Measurements from ENCODE around the gene CCDC86.

CCDC86 gene

GRCh38 chr11:60895687-60896086, 53.8 kb downstream of the CCDC86 start:
- H2BK5ac ChIP-seq (ENCODE audit: low read depth, low read length, poor library complexity, severe bottlenecking), result no peak overlapping the region
- no peak overlapping the region for H3K4me3 ChIP-seq (ENCODE audit: insufficient read depth in 1 of 2, low read depth in 1 of 2, low read length in 2 of 2)
- no peak overlapping the region for H3K14ac ChIP-seq (ENCODE audit: low read length in 2 of 2)
- H2BK15ac ChIP-seq (ENCODE audit: low read depth, poor library complexity, severe bottlenecking), result no peak overlapping the region
- no peak for DNase-seq
- peaks cover 2% of the 10 kb centered on the region for H3K4me1 ChIP-seq (ENCODE audit: control insufficient read depth, insufficient read depth, low read depth, low read length)
- H2BK120ac ChIP-seq (ENCODE audit: low read depth, low read length), result no peak overlapping the region
- peaks cover 42 to 94% of the 10 kb centered on the region in 2 experiments for H3K36me3 ChIP-seq (ENCODE audit: control insufficient read depth in 1 of 2, insufficient read depth in 2 of 2, low read depth in 1 of 2, low read length in 2 of 2)
- no peak overlapping the region for H2AFZ ChIP-seq (ENCODE audit: low read depth, low read length)
- H2AK5ac ChIP-seq (ENCODE audit: low read length, severe bottlenecking), result no peak overlapping the region
- H3K4ac ChIP-seq (ENCODE audit: low read depth in 1 of 2, low read length in 2 of 2), result no peak overlapping the region
- H3K9ac ChIP-seq (ENCODE audit: low read length), result no peak overlapping the region
- no peak overlapping the region for H4K91ac ChIP-seq (ENCODE audit: low read length)
- no peak overlapping the region for H3K23ac ChIP-seq (ENCODE audit: low read length in 2 of 2)
- H3K9me3 ChIP-seq (ENCODE audit: control insufficient read depth, low read length), result no peaks in the 10 kb centered on the region
- no peak overlapping the region for H3K18ac ChIP-seq (ENCODE audit: low read depth in 1 of 2, low read length in 2 of 2)
- H3K27me3 ChIP-seq (ENCODE audit: control insufficient read depth in 1 of 2, insufficient read depth in 1 of 2, low read length in 2 of 2), result no peaks in the 10 kb centered on the region
- peaks cover 24% of the 10 kb centered on the region for H3K79me1 ChIP-seq (replicated peaks; ENCODE audit: low read length, poor library complexity, severe bottlenecking)
- H2BK12ac ChIP-seq (ENCODE audit: low read length in 2 of 2), result no peak overlapping the region
- H3K27ac ChIP-seq (ENCODE audit: low read length, poor library complexity, severe bottlenecking), result no peak overlapping the region
- WGBS, result 100% methylated on average over 1 of the region's 5 CpGs
- H3K4me2 ChIP-seq (ENCODE audit: low read length, poor library complexity, severe bottlenecking), result no peak overlapping the region
- no peak overlapping the region for H4K8ac ChIP-seq (ENCODE audit: low read length)

GRCh38 chr11:60897496-60897895, 55.6 kb downstream of the CCDC86 start:
- H2BK15ac ChIP-seq (ENCODE audit: low read depth, poor library complexity, severe bottlenecking), result no peak overlapping the region
- H3K4me3 ChIP-seq (ENCODE audit: insufficient read depth in 1 of 2, low read depth in 1 of 2, low read length in 2 of 2), result no peak overlapping the region
- H3K9ac ChIP-seq (ENCODE audit: low read length), result no peak overlapping the region
- WGBS, result 94% methylated on average over 4 of the region's 4 CpGs
- H3K4ac ChIP-seq (ENCODE audit: low read depth in 1 of 2, low read length in 2 of 2), result no peak overlapping the region
- H3K18ac ChIP-seq (ENCODE audit: low read depth in 1 of 2, low read length in 2 of 2), result no peak overlapping the region
- H2BK120ac ChIP-seq (ENCODE audit: low read depth, low read length), result no peak overlapping the region
- peaks cover 30% of the 10 kb centered on the region for H3K79me1 ChIP-seq (replicated peaks; ENCODE audit: low read length, poor library complexity, severe bottlenecking)
- H3K27me3 ChIP-seq (ENCODE audit: control insufficient read depth in 1 of 2, insufficient read depth in 1 of 2, low read length in 2 of 2), result no peaks in the 10 kb centered on the region
- H4K8ac ChIP-seq (ENCODE audit: low read length), result no peak overlapping the region
- no peak overlapping the region for H4K91ac ChIP-seq (ENCODE audit: low read length)
- H3K9me3 ChIP-seq (ENCODE audit: control insufficient read depth, low read length), result no peaks in the 10 kb centered on the region
- no peaks in the 10 kb centered on the region for H3K4me1 ChIP-seq (ENCODE audit: control insufficient read depth, insufficient read depth, low read depth, low read length)
- H3K23ac ChIP-seq (ENCODE audit: low read length in 2 of 2), result no peak overlapping the region
- H2BK12ac ChIP-seq (ENCODE audit: low read length in 2 of 2), result no peak overlapping the region
- H3K4me2 ChIP-seq (ENCODE audit: low read length, poor library complexity, severe bottlenecking), result no peak overlapping the region
- no peak overlapping the region for H3K27ac ChIP-seq (ENCODE audit: low read length, poor library complexity, severe bottlenecking)
- no peak overlapping the region for H2AK5ac ChIP-seq (ENCODE audit: low read length, severe bottlenecking)
- H3K36me3 ChIP-seq (ENCODE audit: control insufficient read depth in 1 of 2, insufficient read depth in 2 of 2, low read depth in 1 of 2, low read length in 2 of 2), result peaks cover 50 to 97% of the 10 kb centered on the region in 2 experiments
- no peak for DNase-seq
- H3K14ac ChIP-seq (ENCODE audit: low read length in 2 of 2), result no peak overlapping the region
- H2AFZ ChIP-seq (ENCODE audit: low read depth, low read length), result no peak overlapping the region
- H2BK5ac ChIP-seq (ENCODE audit: low read depth, low read length, poor library complexity, severe bottlenecking), result no peak overlapping the region

- H3K36me3 ChIP-seq (ENCODE audit: control insufficient read depth in 1 of 2, insufficient read depth in 2 of 2, low read depth in 1 of 2, low read length in 2 of 2), result peaks cover 59 to 95% of the 10 kb centered on the region in 2 experiments
- peak overlapping the region; percentile 49 for H2AK5ac ChIP-seq (ENCODE audit: low read length, severe bottlenecking)
- no peak overlapping the region for H2BK15ac ChIP-seq (ENCODE audit: low read depth, poor library complexity, severe bottlenecking)
- H3K4ac ChIP-seq (ENCODE audit: low read depth in 1 of 2, low read length in 2 of 2), result no peak overlapping the region
- 55% methylated on average over 10 of the region's 12 CpGs for WGBS
- no peak overlapping the region for H3K23ac ChIP-seq (ENCODE audit: low read length in 2 of 2)
- H3K14ac ChIP-seq (ENCODE audit: low read length in 2 of 2), result no peak overlapping the region
- H4K91ac ChIP-seq (ENCODE audit: low read length), result no peak overlapping the region
- H3K9me3 ChIP-seq (ENCODE audit: control insufficient read depth, low read length), result no peaks in the 10 kb centered on the region
- H3K79me1 ChIP-seq (replicated peaks; ENCODE audit: low read length, poor library complexity, severe bottlenecking), result peaks cover 31% of the 10 kb centered on the region
- H2BK5ac ChIP-seq (ENCODE audit: low read depth, low read length, poor library complexity, severe bottlenecking), result no peak overlapping the region
- H4K8ac ChIP-seq (ENCODE audit: low read length), result no peak overlapping the region
- H3K4me2 ChIP-seq (ENCODE audit: low read length, poor library complexity, severe bottlenecking), result no peak overlapping the region
- H2BK12ac ChIP-seq (ENCODE audit: low read length in 2 of 2), result no peak overlapping the region
- H3K4me3 ChIP-seq (ENCODE audit: insufficient read depth in 1 of 2, low read depth in 1 of 2, low read length in 2 of 2), result no peak overlapping the region
- DNase-seq, result peak; percentile 79
- H3K27me3 ChIP-seq (ENCODE audit: control insufficient read depth in 1 of 2, insufficient read depth in 1 of 2, low read length in 2 of 2), result no peaks in the 10 kb centered on the region
- H2AFZ ChIP-seq (ENCODE audit: low read depth, low read length), result no peak overlapping the region
- H2BK120ac ChIP-seq (ENCODE audit: low read depth, low read length), result no peak overlapping the region
- H3K4me1 ChIP-seq (ENCODE audit: control insufficient read depth, insufficient read depth, low read depth, low read length), result no peaks in the 10 kb centered on the region
- H3K27ac ChIP-seq (ENCODE audit: low read length, poor library complexity, severe bottlenecking), result no peak overlapping the region
- H3K9ac ChIP-seq (ENCODE audit: low read length), result no peak overlapping the region
- no peak overlapping the region for H3K18ac ChIP-seq (ENCODE audit: low read depth in 1 of 2, low read length in 2 of 2)
These were observed 57.4 kb downstream of the CCDC86 start for GRCh38 chr11:60899046-60899936.

GRCh38 chr11:60899977-60900376, 58.1 kb downstream of the CCDC86 start:
- 64% methylated on average over 3 of the region's 4 CpGs for WGBS
- no peak overlapping the region for H3K4me2 ChIP-seq (ENCODE audit: low read length, poor library complexity, severe bottlenecking)
- H3K14ac ChIP-seq (ENCODE audit: low read length in 2 of 2), result no peak overlapping the region
- no peak overlapping the region for H4K91ac ChIP-seq (ENCODE audit: low read length)
- peaks cover 59 to 88% of the 10 kb centered on the region in 2 experiments for H3K36me3 ChIP-seq (ENCODE audit: control insufficient read depth in 1 of 2, insufficient read depth in 2 of 2, low read depth in 1 of 2, low read length in 2 of 2)
- H3K18ac ChIP-seq (ENCODE audit: low read depth in 1 of 2, low read length in 2 of 2), result no peak overlapping the region
- no peak overlapping the region for H4K8ac ChIP-seq (ENCODE audit: low read length)
- no peak overlapping the region for H3K9ac ChIP-seq (ENCODE audit: low read length)
- H2BK12ac ChIP-seq (ENCODE audit: low read length in 2 of 2), result no peak overlapping the region
- H3K9me3 ChIP-seq (ENCODE audit: control insufficient read depth, low read length), result no peaks in the 10 kb centered on the region
- no peak overlapping the region for H2AK5ac ChIP-seq (ENCODE audit: low read length, severe bottlenecking)
- DNase-seq, result no peak
- no peak overlapping the region for H2BK15ac ChIP-seq (ENCODE audit: low read depth, poor library complexity, severe bottlenecking)
- H3K4me3 ChIP-seq (ENCODE audit: insufficient read depth in 1 of 2, low read depth in 1 of 2, low read length in 2 of 2), result no peak overlapping the region
- H3K23ac ChIP-seq (ENCODE audit: low read length in 2 of 2), result no peak overlapping the region
- no peak overlapping the region for H3K27ac ChIP-seq (ENCODE audit: low read length, poor library complexity, severe bottlenecking)
- no peak overlapping the region for H2BK5ac ChIP-seq (ENCODE audit: low read depth, low read length, poor library complexity, severe bottlenecking)
- H2BK120ac ChIP-seq (ENCODE audit: low read depth, low read length), result no peak overlapping the region
- no peaks in the 10 kb centered on the region for H3K27me3 ChIP-seq (ENCODE audit: control insufficient read depth in 1 of 2, insufficient read depth in 1 of 2, low read length in 2 of 2)
- no peak overlapping the region for H3K4ac ChIP-seq (ENCODE audit: low read depth in 1 of 2, low read length in 2 of 2)
- peaks cover 31% of the 10 kb centered on the region for H3K79me1 ChIP-seq (replicated peaks; ENCODE audit: low read length, poor library complexity, severe bottlenecking)
- H3K4me1 ChIP-seq (ENCODE audit: control insufficient read depth, insufficient read depth, low read depth, low read length), result peaks cover under 1% of the 10 kb centered on the region
- H2AFZ ChIP-seq (ENCODE audit: low read depth, low read length), result no peak overlapping the region

All from mesenchymal stem cell (in vitro differentiated cells and primary cell).